HEK293T (cell line): Measurements from ENCODE around the gene KBTBD4.

Experiments used
- BHLHE40 ChIP-seq: fragments of 450-650 bp; IDR thresholded peaks from 2 replicates; pipeline ENCODE4 v1.6.1; 2016; ENCODE audit warnings: mild to moderate bottlenecking, moderate library complexity, borderline replicate concordance
- HDGF ChIP-seq: fragments of 450-650 bp; IDR thresholded peaks from 2 replicates; pipeline ENCODE4 v1.6.1; 2017; ENCODE audit warnings: antibody characterized with exemption, borderline replicate concordance

DNA sequence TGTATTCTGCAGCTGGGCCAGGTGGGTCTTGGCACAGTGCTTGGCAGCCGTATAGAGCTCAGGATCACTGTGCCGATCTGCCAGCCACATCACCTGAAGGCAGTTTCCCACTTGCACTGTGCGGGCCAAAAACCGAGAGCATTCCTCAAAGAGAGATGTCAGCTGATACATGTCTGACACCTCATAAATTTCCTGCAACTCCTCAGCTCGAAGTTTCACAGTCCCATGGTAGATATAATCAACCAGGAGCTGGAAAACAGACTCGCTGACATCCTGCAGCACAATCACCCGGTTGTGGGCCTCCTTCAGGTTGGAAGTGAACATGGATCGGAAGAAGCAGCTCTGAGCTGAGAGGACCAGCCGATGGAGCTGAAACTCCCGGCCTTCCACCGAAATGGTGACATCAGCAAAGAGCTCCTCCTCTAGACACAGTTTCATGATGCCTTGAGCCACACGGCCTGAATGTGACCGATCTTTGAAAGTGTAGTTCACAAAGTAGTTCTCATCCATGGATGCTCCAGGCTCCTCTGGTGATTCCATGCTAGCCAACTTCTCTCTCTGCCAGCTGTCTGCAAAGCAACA, 1.2 kb downstream of the KBTBD4 start:
- TF ChIP-seq BHLHE40, result no peak
- no peak for TF ChIP-seq HDGF
